HG03378 (cell line): ENCODE data around the gene HHLA2.

Source experiments
- ATAC-seq: cut with Tn5 transposase; IDR thresholded peaks from one replicate; pipeline ENCODE4 v1.9.1; 2021; ENCODE audit warnings: mild to moderate bottlenecking, moderate library complexity; ENCODE audit not compliant: unreplicated experiment

HHLA2 gene

DNA sequence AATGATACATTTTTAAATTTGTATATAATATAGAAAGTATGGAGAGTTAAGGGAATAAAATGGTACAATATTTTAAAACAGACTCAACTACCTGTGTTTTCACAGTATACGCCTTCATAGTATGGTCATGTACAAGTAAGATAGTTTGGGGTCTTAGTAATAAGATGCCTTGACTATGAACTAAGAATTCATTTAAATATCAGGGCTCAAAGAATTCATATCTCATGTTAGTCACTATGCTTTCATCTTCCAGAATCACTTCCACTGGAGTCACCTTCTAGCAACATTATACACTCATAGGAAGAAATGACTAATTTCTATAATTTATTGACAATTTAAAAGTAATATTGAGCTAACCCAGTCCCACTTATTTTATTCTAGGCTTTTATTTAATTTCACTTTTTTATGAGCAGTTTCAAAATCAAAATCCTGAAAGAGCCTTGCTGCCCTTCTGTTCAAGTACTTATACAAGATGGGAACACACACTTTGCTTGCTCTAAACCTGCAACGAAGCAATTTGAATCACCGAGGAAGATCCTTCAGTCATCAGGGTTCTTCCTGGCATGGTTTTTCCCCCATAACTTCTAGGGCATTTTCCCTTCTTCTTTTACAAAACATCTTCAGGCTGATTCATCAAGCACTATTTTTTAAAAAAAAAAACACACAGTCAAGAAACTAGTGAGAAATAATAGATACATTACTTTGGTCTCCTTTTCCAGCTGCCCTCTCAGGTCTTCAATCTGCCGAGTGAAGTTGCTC lies 119.9 kb downstream of the HHLA2 start:
- ATAC-seq: no peak

DNA sequence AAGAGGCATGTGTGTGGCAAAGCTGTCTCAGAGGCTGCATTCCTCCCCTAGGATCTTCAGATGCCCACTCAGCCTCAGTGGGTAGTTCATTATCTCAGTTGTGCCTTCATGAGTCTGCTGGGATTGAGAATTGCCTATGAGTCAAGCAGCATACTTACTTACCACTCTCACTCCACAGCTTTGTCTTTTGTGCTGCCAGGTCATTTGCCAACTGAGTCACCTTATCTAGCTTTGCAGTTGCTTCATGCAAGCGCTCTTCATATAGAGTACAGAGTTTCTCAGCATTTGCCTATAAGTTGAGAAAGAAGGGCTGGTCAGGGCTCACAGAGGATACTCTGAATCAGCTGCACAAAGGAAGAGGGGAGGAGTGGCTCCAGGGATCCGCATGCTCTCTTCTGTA lies 124.6 kb downstream of the HHLA2 start:
- no peak for ATAC-seq
